Activated T-cell treated with anti-CD3 and anti-CD28 coated beads, Interleukin-2, amount 50 U/mL, for 24 hours (primary cell): ENCODE measurements around the gene GNG13.
"Not testable (repeated sequence)": the region's sequence is repeated elsewhere in the genome, so short reads cannot be mapped to it uniquely, and the experiment has no call there.

ENCODE experiments used
- DNase-seq: peaks from one replicate; pipeline ENCODE4 v3.0.0-alpha.2; 2020
- H3K27ac Mint-ChIP-seq: 2 replicates; pipeline ENCODE4 v1.8.0; 2020; ENCODE audit warnings: mild to moderate bottlenecking, mixed read lengths
- H3K27me3 Mint-ChIP-seq: 2 replicates; pipeline ENCODE4 v1.8.0; 2020; ENCODE audit warnings: mixed read lengths
- H3K36me3 Mint-ChIP-seq: 2 replicates; pipeline ENCODE4 v1.8.0; 2020; ENCODE audit warnings: low read depth, mixed read lengths
- H3K4me1 Mint-ChIP-seq: 2 replicates; pipeline ENCODE4 v1.8.0; 2020; ENCODE audit warnings: low read depth, mixed read lengths
- H3K4me3 Mint-ChIP-seq: 2 replicates; pipeline ENCODE4 v1.8.0; 2020; ENCODE audit warnings: mild to moderate bottlenecking, moderate library complexity, mixed read lengths
- H3K9me3 Mint-ChIP-seq: 2 replicates; pipeline ENCODE4 v1.8.0; 2020; ENCODE audit warnings: mixed read lengths

GNG13 gene

DNA sequence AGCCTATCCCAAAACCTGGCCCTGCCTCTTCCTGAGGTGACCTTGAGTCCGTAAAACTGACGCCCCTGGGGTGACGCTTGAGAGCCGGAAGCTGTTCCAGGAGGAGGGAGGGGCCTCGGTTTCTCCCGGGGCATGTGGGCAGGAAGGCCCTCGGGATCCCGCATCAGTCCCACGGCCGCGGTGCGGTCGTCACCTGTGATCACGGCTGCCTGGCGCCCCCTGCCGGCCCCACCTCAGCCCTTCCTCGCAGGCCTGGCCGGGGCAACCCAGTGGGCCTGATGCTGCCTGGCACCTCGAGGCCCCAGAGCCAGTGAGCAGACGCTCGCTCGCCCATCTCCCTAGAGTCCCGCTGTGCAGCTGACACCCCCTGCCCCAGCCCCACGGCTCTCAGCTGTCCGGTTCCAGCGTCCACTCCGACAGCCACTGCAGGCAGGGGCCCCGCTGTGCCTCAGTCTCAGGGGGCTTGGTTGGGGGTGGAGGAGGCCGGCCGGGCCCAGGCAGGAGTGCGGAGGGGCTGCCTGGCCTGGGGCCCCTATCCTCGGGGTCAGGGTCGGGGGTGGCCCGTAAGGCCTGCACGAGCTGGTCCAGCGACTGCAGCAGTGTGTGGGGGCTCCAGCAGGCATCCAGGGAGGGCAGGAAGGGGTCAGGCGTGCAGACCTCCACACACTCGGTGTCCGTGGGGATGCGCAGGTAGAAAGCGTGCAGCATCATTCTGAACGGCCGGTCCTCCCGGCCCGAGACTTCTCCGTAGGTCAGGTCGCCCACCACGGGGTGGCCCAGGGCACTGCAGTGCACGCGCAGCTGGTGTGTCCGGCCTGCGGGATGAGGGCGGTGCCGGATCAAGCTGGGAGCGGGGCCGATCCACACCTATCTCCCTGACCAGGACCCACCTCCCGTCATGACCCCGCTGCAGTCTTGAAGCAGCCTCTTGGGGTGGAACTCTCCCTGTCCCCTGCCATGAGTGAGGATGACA is 14.7 kb downstream of the GNG13 start:
- Mint-ChIP-seq H3K27ac (peak overlapping the region; percentile 37), H3K4me1 (peaks cover 13% of the 10 kb centered on the region), H3K4me3 (peak overlapping the region; percentile 93), H3K9me3 (no peaks in the 10 kb centered on the region), H3K36me3 (peaks cover 38% of the 10 kb centered on the region), H3K27me3 (no peaks in the 10 kb centered on the region)
- peak; percentile 85 for DNase-seq

DNA sequence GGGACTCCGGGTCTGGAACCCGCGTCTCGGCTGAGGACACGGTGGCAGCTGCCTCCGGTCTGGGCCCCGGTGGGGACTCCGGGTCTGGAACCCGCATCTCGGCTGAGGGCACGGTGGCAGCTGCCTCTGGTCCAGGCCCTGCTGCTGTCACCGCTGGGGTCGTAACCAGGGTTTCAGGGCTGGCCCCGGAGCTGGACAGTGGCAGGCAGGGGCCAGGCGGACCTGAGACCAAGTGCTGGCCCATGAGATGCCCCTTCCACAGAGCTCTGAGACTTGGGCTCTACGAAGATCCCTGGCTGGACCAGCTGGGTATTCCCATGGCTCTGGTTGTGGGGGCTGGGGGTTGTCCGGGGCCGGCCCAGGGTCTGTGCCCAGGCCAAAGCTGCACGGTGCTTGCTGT is 16.1 kb downstream of the GNG13 start:
- Mint-ChIP-seq H3K4me1 (peaks cover 11% of the 10 kb centered on the region), H3K9me3 (no peaks in the 10 kb centered on the region), H3K27me3 (no peaks in the 10 kb centered on the region), H3K4me3 (no peak overlapping the region), H3K36me3 (peaks cover 27% of the 10 kb centered on the region), H3K27ac (no peak overlapping the region)
- DNase-seq: no peak

- Mint-ChIP-seq H3K27me3 (no peaks in the 10 kb centered on the region), H3K4me1 (peaks cover 11% of the 10 kb centered on the region), H3K9me3 (no peaks in the 10 kb centered on the region), H3K36me3 (peaks cover 27% of the 10 kb centered on the region), H3K27ac (no peak overlapping the region), H3K4me3 (no peak overlapping the region)
- DNase-seq: no peak
These were observed 17.0 kb downstream of the GNG13 start for GRCh38 chr16:783404-784161.

GRCh38 chr16:782766-783403 is 17.6 kb downstream of the GNG13 start:
- Mint-ChIP-seq H3K36me3 (peaks cover 26% of the 10 kb centered on the region), H3K27me3 (no peaks in the 10 kb centered on the region), H3K27ac (no peak overlapping the region), H3K4me1 (peaks cover 11% of the 10 kb centered on the region), H3K4me3 (no peak overlapping the region), H3K9me3 (no peaks in the 10 kb centered on the region)
- no peak for DNase-seq

DNA sequence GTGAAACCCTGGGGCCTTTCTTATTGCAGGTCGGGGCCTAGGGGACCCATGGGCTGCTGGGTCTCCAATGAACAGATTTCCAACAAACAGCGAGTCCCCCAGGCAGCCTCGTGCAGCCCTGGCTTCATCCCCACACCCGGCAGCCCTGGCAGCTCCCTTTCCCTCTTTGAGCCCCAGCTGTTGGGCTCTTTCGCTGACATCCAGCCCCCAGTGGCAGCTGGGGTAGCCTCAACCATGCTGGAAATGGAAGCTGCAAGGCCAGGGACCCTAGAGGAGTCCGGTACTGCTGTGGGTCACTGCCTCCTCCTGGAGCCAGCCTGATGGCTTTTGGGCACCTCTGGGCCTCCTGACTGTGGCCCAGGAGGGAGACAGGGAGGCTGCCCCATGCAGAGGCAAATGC is 18.3 kb downstream of the GNG13 start:
- Mint-ChIP-seq H3K4me1 (peaks cover 9% of the 10 kb centered on the region), H3K4me3 (no peak overlapping the region), H3K36me3 (peaks cover 21% of the 10 kb centered on the region), H3K27ac (no peak overlapping the region), H3K9me3 (no peaks in the 10 kb centered on the region), H3K27me3 (no peaks in the 10 kb centered on the region)
- DNase-seq: no peak

- no peak overlapping the region for H3K27ac Mint-ChIP-seq
- H3K36me3 Mint-ChIP-seq: peaks cover 16% of the 10 kb centered on the region
- no peaks in the 10 kb centered on the region for H3K27me3 Mint-ChIP-seq
- peaks cover 4% of the 10 kb centered on the region for H3K4me1 Mint-ChIP-seq
- no peaks in the 10 kb centered on the region for H3K9me3 Mint-ChIP-seq
- H3K4me3 Mint-ChIP-seq: no peak overlapping the region
- no peak for DNase-seq
These were observed 19.1 kb downstream of the GNG13 start for GRCh38 chr16:781346-782010.

DNA sequence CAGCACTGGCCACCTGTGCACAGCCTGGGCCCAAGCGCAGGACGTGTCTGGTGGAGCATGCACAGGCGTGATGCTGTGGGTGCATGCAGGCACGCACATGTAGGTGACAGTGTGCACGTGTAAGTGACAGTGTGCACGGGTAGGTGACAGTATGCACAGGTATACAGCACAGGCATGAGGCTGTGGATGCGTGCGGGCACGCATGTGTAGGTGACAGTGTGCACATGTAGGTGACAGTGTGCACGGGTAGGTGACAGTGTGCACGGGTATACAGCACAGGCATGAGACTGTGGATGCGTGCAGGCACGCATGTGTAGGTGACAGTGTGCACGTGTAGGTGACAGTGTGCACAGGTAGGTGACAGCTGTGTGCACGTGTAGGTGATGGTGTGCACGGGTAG is 20.2 kb downstream of the GNG13 start:
- H3K27ac Mint-ChIP-seq: no peak overlapping the region
- no peaks in the 10 kb centered on the region for H3K4me1 Mint-ChIP-seq
- no peak overlapping the region for H3K4me3 Mint-ChIP-seq
- peaks cover 7% of the 10 kb centered on the region for H3K36me3 Mint-ChIP-seq
- H3K9me3 Mint-ChIP-seq: no peaks in the 10 kb centered on the region
- no peaks in the 10 kb centered on the region for H3K27me3 Mint-ChIP-seq
- DNase-seq: no peak

GRCh38 chr16:779561-779960 is 21.0 kb downstream of the GNG13 start:
- Mint-ChIP-seq H3K27me3 (no peaks in the 10 kb centered on the region), H3K36me3 (peaks cover under 1% of the 10 kb centered on the region), H3K4me3 (no peak overlapping the region), H3K9me3 (no peaks in the 10 kb centered on the region), H3K4me1 (no peaks in the 10 kb centered on the region), H3K27ac (no peak overlapping the region)
- no peak for DNase-seq

GRCh38 chr16:778909-779527 is 21.5 kb downstream of the GNG13 start:
- DNase-seq: no peak
- Mint-ChIP-seq H3K27me3 (no peaks in the 10 kb centered on the region), H3K27ac (no peak overlapping the region), H3K36me3 (no peaks in the 10 kb centered on the region), H3K4me1 (no peaks in the 10 kb centered on the region), H3K4me3 (no peak overlapping the region), H3K9me3 (no peaks in the 10 kb centered on the region)

GRCh38 chr16:778447-778846 is 22.1 kb downstream of the GNG13 start:
- Mint-ChIP-seq H3K36me3 (no peaks in the 10 kb centered on the region), H3K9me3 (no peaks in the 10 kb centered on the region), H3K27ac (no peak overlapping the region), H3K4me1 (no peaks in the 10 kb centered on the region), H3K4me3 (no peak overlapping the region), H3K27me3 (no peaks in the 10 kb centered on the region)
- DNase-seq: no peak

- H3K4me3 Mint-ChIP-seq: no peak overlapping the region
- H3K27me3 Mint-ChIP-seq: no peaks in the 10 kb centered on the region
- H3K4me1 Mint-ChIP-seq: no peaks in the 10 kb centered on the region
- DNase-seq: no peak
- no peak overlapping the region for H3K27ac Mint-ChIP-seq
- H3K9me3 Mint-ChIP-seq: no peaks in the 10 kb centered on the region
- H3K36me3 Mint-ChIP-seq: no peaks in the 10 kb centered on the region
These were observed 22.7 kb downstream of the GNG13 start for GRCh38 chr16:777826-778225.

DNA sequence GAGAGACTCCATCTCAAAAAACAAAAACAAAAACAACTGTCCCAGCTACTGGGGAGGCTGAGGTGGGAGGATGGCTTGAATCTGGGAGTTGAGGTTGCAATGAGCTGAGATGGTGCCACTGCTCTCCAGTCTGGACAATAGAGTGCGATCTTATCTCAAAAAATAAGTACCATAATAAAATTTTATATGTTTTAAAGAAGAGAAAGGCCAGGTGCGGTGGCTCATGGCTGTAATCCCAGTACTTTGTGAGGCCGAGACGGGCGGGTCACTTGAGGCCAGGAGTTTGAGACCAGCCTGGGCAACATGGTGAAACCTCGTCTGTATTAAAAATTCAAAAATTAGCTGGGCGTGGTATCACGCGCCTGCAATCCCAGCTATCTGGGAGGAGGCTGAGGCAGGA is 23.7 kb downstream of the GNG13 start:
- Mint-ChIP-seq H3K4me1 (no peaks in the 10 kb centered on the region), H3K27me3 (no peaks in the 10 kb centered on the region), H3K36me3 (no peaks in the 10 kb centered on the region), H3K27ac (no peak overlapping the region), H3K9me3 (no peaks in the 10 kb centered on the region), H3K4me3 (no peak overlapping the region)
- DNase-seq: no peak

DNA sequence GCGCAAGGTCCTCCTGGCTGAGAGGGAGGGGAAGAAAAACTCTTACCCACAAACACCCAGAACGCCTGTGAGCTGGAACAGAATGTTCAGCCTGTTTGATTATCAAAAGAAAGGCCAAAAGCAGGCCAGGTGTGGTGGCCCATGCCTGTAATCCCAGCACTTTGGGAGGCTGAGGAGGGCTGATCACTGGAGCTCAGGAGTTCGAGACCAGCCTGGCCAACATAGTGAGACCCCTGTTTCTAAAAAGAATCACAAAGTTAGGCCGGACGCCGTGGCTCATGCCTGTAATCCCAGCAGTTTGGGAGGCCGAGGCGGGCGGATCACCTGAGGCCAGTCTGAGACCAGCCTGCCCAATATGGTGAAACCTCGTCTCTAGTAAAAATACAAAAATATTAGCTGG is 24.2 kb downstream of the GNG13 start:
- not testable (repeated sequence) for H3K4me3 Mint-ChIP-seq, H3K9me3 Mint-ChIP-seq, H3K36me3 Mint-ChIP-seq, H3K4me1 Mint-ChIP-seq, H3K27me3 Mint-ChIP-seq, DNase-seq, H3K27ac Mint-ChIP-seq

- H3K36me3 Mint-ChIP-seq: no peaks in the 10 kb centered on the region
- no peaks in the 10 kb centered on the region for H3K9me3 Mint-ChIP-seq
- H3K4me3 Mint-ChIP-seq: no peak overlapping the region
- H3K27ac Mint-ChIP-seq: no peak overlapping the region
- H3K27me3 Mint-ChIP-seq: no peaks in the 10 kb centered on the region
- H3K4me1 Mint-ChIP-seq: no peaks in the 10 kb centered on the region
- DNase-seq: no peak
These were observed 25.2 kb downstream of the GNG13 start for GRCh38 chr16:775236-775796.
